GM23248 (cell line): ENCODE measurements around the gene ZSCAN10.

Source experiments
- EZH2 ChIP-seq: fragments of 200-600 bp; sonication (generic); IDR thresholded peaks from 2 replicates; pipeline ENCODE4 v1.6.1; 2018; ENCODE audit warnings: antibody characterized with exemption, mild to moderate bottlenecking; ENCODE audit not compliant: insufficient read depth, poor library complexity, severe bottlenecking
- EZH2phosphoT487 ChIP-seq: fragments of 200-600 bp; sonication (generic); IDR thresholded peaks from 2 replicates; pipeline ENCODE4 v1.6.1; 2018; ENCODE audit warnings: antibody characterized with exemption, moderate library complexity, mild to moderate bottlenecking, low read depth; ENCODE audit not compliant: insufficient read depth

DNA sequence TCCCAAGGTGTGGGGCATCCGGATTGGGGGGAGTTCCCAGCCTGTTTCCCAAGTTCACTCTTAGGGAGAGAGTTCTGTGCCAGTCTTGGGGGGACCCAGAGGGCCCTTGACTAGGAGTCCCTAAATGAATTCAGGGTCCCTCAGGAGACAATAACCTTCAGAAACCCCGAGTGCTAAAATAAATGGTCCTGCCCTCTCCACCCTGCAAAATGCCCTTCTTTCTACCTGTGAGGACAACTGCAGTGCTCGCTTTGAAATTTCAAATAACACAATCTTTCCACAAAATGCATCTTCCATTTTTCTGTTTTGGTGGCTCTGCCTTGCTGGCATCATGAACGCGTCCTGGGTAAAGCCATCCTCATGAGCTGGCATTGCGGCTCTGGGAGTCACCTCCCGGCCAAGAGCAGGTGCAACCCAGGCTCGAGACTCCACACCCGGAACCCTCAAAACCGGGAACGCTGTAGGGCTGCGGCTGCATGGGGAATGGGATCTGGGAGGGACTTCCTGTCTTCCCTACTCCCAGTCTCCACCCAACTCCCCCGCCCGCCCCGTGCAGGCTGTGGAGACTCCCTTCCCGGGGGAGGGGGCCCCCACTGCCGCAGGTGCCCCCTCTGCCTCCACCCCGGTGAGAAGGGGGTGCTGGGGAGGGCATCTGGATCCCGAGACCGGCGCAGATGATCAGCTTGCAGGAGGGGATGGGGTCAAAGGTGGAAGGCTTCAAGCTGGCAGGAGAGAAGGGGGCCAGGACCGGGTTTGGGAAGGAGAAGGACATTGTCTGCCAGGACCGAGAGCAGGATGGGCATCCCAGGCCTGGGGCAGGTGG is 13.2 kb upstream of the ZSCAN10 start, which contains the start of gene ZNF205:
- TF ChIP-seq EZH2phosphoT487 (no peak), EZH2 (no peak)
